Left ventricle myocardium inferior (tissue), 1 donor: ENCODE data around the gene DMC1. TPM values are rescaled to one million over a fixed set of nuclear protein-coding genes. Genes with fewer than 3 reads are reported as not detected.

Experiments used
- DNase-seq: peaks from one replicate; pipeline ENCODE4 v3.0.0-alpha.2; 2020
- H3K27ac ChIP-seq: fragments of 200-600 bp; replicated peaks from 2 replicates; pipeline ENCODE4 v1.8.0; 2021
- H3K27me3 ChIP-seq: fragments of 200-600 bp; 2 replicates; pipeline ENCODE4 v1.8.0; 2021; ENCODE audit warnings: low read depth
- H3K36me3 ChIP-seq: fragments of 200-600 bp; 2 replicates; pipeline ENCODE4 v1.8.0; 2021
- H3K4me1 ChIP-seq: fragments of 200-600 bp; 2 replicates; pipeline ENCODE4 v1.8.0; 2021
- H3K4me3 ChIP-seq: fragments of 200-600 bp; 2 replicates; pipeline ENCODE4 v1.8.0; 2021; ENCODE audit warnings: mild to moderate bottlenecking, moderate library complexity
- H3K9me3 ChIP-seq: fragments of 200-600 bp; replicated peaks from 2 replicates; pipeline ENCODE4 v1.8.0; 2021
- intact Hi-C: fragments of 100-400 bp; cut with micrococcal nuclease; formaldehyde crosslinking; loops from one replicate; pipeline ENCODE4 v1.11.0; 2022
- total RNA-seq: library from RNA; stranded (reverse); fragmentation: NEBNext Ultra II Directional; extraction: Animal tissue kit (Norgen Biotek cat#: 25700); gene quantifications from one replicate; pipeline ENCODE4 v1.2.1, GENCODE V29; 2021
- TF ChIP-seq, protein P1 (sequence below): fragments of 200-600 bp; IDR thresholded peaks from 2 replicates; pipeline ENCODE4 v1.8.0; 2021; ENCODE audit warnings: antibody characterized with exemption, mild to moderate bottlenecking, borderline replicate concordance
- donor health status: DM: no; HTN: yes; CAD: no; lungs with severe emphysema.

DMC1 gene
- total RNA-seq, 1 donor from 2014 or later, result 1.0 TPM

DNA sequence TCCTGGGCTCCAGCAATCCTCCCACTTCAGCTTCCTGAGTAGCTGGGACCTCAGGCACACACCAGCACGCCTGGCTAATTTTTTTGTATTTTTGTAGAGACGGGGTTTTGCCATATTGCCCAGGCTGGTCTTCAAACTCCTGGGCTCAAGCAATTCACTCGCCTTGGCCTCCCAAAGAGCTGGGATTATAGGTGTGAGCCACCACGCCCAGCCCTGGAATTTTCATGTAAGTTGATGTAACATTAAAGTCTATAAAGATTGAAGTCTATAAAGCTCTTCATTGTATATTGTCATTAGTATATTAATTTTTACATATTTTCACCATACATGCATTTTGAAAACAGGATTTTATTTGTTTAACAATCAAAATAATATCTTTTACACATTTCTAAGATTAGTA is 51.4 kb downstream of the DMC1 start:
- Histone ChIP-seq H3K4me3 (no peak overlapping the region), H3K27ac (no peak overlapping the region), H3K27me3 (peaks cover 11% of the 10 kb centered on the region), H3K9me3 (no peaks in the 10 kb centered on the region), H3K4me1 (no peaks in the 10 kb centered on the region), H3K36me3 (no peaks in the 10 kb centered on the region)
- DNase-seq, result no peak
- TF ChIP-seq, protein P1, sequence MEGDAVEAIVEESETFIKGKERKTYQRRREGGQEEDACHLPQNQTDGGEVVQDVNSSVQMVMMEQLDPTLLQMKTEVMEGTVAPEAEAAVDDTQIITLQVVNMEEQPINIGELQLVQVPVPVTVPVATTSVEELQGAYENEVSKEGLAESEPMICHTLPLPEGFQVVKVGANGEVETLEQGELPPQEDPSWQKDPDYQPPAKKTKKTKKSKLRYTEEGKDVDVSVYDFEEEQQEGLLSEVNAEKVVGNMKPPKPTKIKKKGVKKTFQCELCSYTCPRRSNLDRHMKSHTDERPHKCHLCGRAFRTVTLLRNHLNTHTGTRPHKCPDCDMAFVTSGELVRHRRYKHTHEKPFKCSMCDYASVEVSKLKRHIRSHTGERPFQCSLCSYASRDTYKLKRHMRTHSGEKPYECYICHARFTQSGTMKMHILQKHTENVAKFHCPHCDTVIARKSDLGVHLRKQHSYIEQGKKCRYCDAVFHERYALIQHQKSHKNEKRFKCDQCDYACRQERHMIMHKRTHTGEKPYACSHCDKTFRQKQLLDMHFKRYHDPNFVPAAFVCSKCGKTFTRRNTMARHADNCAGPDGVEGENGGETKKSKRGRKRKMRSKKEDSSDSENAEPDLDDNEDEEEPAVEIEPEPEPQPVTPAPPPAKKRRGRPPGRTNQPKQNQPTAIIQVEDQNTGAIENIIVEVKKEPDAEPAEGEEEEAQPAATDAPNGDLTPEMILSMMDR, result no peak
- intact Hi-C loops, result no loop called here

DNA sequence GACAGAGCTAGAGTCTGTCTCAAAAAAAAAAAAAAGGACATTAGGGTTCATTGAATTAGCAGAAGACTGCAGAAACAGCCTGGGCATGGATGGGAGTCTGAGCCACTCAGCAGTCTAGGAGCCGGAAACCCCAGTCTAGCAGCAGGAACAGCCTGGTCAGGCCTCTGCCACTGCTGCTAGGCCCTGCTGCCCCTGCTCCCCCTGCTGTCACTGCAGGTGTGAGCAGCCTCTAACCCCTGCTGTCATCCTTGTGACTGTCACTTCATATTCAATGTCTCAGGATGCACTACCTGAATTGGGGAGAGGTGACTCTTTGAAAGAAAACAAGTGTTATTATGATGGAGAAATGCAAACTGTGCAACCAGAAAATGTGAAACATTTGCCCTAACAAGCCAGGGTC is 56.9 kb downstream of the DMC1 start:
- Histone ChIP-seq H3K9me3 (no peaks in the 10 kb centered on the region), H3K27me3 (no peaks in the 10 kb centered on the region), H3K36me3 (no peaks in the 10 kb centered on the region), H3K27ac (no peak overlapping the region), H3K4me1 (no peaks in the 10 kb centered on the region), H3K4me3 (no peak overlapping the region)
- intact Hi-C loops, result no loop called here
- TF ChIP-seq, protein P1, result peak; percentile 43
- DNase-seq, result no peak

- peaks cover 15% of the 10 kb centered on the region for H3K4me1 ChIP-seq
Observed at GRCh38 chr22:38510416-38510970, 59.5 kb downstream of the DMC1 start.

GRCh38 chr22:38506118-38506962 is 63.6 kb downstream of the DMC1 start, which contains the start of gene DDX17:
Gene DDX17, minus strand, starts transcription at chr22:38506311.
- no peaks in the 10 kb centered on the region for H3K9me3 ChIP-seq
- DNase-seq, result peak; percentile 90
- no peaks in the 10 kb centered on the region for H3K27me3 ChIP-seq
- H3K27ac ChIP-seq, result peak within 1 kb of the TSS; percentile 100
- peak within 1 kb of the TSS; percentile 93 for H3K4me3 ChIP-seq
- peaks cover 57% of the 10 kb centered on the region for H3K4me1 ChIP-seq
- H3K36me3 ChIP-seq, result peaks cover 16% of the 10 kb centered on the region
- TF ChIP-seq, protein P1, result no peak
- intact Hi-C loops, result no loop called here

More at GRCh38 chr22:38510416-38510970, 59.5 kb downstream of the DMC1 start:
- intact Hi-C loops, result no loop called here
- no peak overlapping the region for H3K4me3 ChIP-seq
- no peak overlapping the region for H3K27ac ChIP-seq
- H3K9me3 ChIP-seq, result no peaks in the 10 kb centered on the region
- DNase-seq, result no peak
- no peaks in the 10 kb centered on the region for H3K36me3 ChIP-seq
- no peaks in the 10 kb centered on the region for H3K27me3 ChIP-seq
- TF ChIP-seq, protein P1, result no peak

DNA sequence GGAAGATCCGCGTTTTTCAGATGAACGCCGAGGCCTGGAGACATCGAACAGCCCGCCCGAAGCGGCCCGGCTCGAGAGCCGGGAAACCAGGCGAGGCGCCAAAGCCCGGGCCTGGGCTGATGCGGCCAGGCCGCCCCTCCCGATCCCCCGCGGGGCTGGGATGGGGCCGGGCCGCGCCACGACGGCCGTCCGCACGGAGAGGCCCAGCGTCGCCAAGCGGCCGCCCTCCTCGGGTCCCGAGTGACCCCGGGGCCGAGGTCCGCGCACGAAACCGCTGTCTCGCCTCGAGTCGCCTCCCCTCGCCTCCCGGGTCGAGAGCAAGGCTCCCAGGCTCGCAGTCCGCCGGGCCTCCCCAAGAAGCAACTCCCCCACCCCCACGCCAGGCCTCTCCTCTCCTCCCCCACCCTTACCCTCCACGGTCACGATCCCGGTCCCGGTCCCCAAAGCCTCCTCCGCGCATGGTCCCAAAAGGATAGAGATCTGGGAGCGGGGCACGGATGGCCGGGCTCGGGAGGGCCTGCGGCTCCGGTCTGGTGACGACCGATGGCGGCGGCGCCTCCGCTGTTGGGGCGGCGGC is 64.4 kb downstream of the DMC1 start:
- Histone ChIP-seq H3K4me1 (peaks cover 63% of the 10 kb centered on the region), H3K4me3 (peak overlapping the region; percentile 93), H3K27ac (peak overlapping the region; percentile 100), H3K9me3 (no peaks in the 10 kb centered on the region), H3K27me3 (no peaks in the 10 kb centered on the region), H3K36me3 (peaks cover 22% of the 10 kb centered on the region)
- peak; percentile 85 for DNase-seq
- intact Hi-C loops, result no loop called here
- TF ChIP-seq, protein P1, result no peak
